ENCODE measurements around the gene NQO2. TPM values are rescaled to one million over a fixed set of nuclear protein-coding genes. Genes with fewer than 3 reads are reported as not detected.

NQO2 gene
- total and polyA plus RNA-seq, 2 donors (not counting 1 experiment from before 2014, with no cell fraction given), result 12.1 to 13.5 TPM

GRCh38 chr6:3068329-3069214 lies 68.9 kb downstream of the NQO2 start, which contains the start of gene RIPK1:
TSS of gene RIPK1 (plus strand) at chr6:3068494. CDS start at chr6:3076824, 8,330 bp downstream.
- Histone ChIP-seq H3K4me2 (ENCODE audit: extremely low read depth, insufficient read depth, low read length) (peak within 1 kb of the TSS; percentile 88), H3K9me3 (ENCODE audit: control insufficient read depth, insufficient read depth, low read depth, low read length) (no peaks in the 10 kb centered on the region), H2AFZ (ENCODE audit: low read length) (peak within 1 kb of the TSS; percentile 42), H3K36me3 (ENCODE audit: control insufficient read depth, insufficient read depth, low read length) (no peaks in the 10 kb centered on the region), H4K20me1 (ENCODE audit: control insufficient read depth, extremely low read depth, insufficient read depth, low read length) (no peaks in the 10 kb centered on the region), H3K4me3 (replicated peaks in 1 of 4; ENCODE audit: control extremely low read depth in 1 of 4, insufficient read depth in 1 of 4, low read depth in 3 of 4, low read length in 4 of 4) (peak within 1 kb of the TSS; percentile 68 to 93 (median 82)), H3K4me1 (ENCODE audit: control insufficient read depth, extremely low read depth, insufficient read depth, low read length) (peaks cover 2% of the 10 kb centered on the region), H3K27ac (ENCODE audit: insufficient read depth, low read length) (peak within 1 kb of the TSS; percentile 97), H3K9ac (ENCODE audit: insufficient read depth, low read length) (peak within 1 kb of the TSS; percentile 99), H3K27me3 (ENCODE audit: control insufficient read depth, insufficient read depth, low read length) (no peaks in the 10 kb centered on the region), H3K79me2 (ENCODE audit: control insufficient read depth, insufficient read depth, low read length) (peaks cover 47% of the 10 kb centered on the region)
- peak; percentile 86 to 90 for DNase-seq (ENCODE audit: low read depth in 2 of 2)
- TF ChIP-seq EZH2 (IDR thresholded peaks at IDR 0.05; ENCODE audit: low read length, missing control alignments), result no peak
- TF ChIP-seq CTCF (conservative IDR thresholded peaks at IDR 0.05 in 1 of 2, IDR thresholded peaks at IDR 0.05 in 1 of 2; ENCODE audit: low read depth in 1 of 2, low read length in 2 of 2), result peak; percentile 17 to 30

Other genes with a start within 250 kb of the NQO2 start
- 0.26 and 0.33 TPM in 2 replicates for gene MYLK4, start 249.0 kb upstream of the NQO2 start, total RNA-seq
- gene MYLK4, start 249.0 kb upstream of the NQO2 start, polyA plus RNA-seq, result 0.24 and 0.59 TPM in 2 replicates
- gene WRNIP1, start 234.5 kb upstream of the NQO2 start, total RNA-seq, result 33.1 and 40.8 TPM in 2 replicates
- 29.7 and 32.4 TPM in 2 replicates for gene WRNIP1, start 234.5 kb upstream of the NQO2 start, polyA plus RNA-seq
- gene SERPINB1, start 158.0 kb upstream of the NQO2 start, total RNA-seq, result 19.3 TPM in 2 replicates
- 35.2 and 39.5 TPM in 2 replicates for gene SERPINB1, start 158.0 kb upstream of the NQO2 start, polyA plus RNA-seq
- gene SERPINB9, start 96.6 kb upstream of the NQO2 start, total RNA-seq, result 2.6 and 4.3 TPM in 2 replicates
- 6.2 and 6.4 TPM in 2 replicates for gene SERPINB9, start 96.6 kb upstream of the NQO2 start, polyA plus RNA-seq
- 71.7 and 83.9 TPM in 2 replicates for gene SERPINB6, start 28.3 kb upstream of the NQO2 start, total RNA-seq
- 158 and 181 TPM in 2 replicates for gene SERPINB6, start 28.3 kb upstream of the NQO2 start, polyA plus RNA-seq
- 20.3 and 22.1 TPM in 2 replicates for gene RIPK1, start 68.6 kb downstream of the NQO2 start, total RNA-seq
- 24.9 and 29.3 TPM in 2 replicates for gene RIPK1, start 68.6 kb downstream of the NQO2 start, polyA plus RNA-seq
- gene BPHL, start 118.8 kb downstream of the NQO2 start, total RNA-seq, result 15.2 and 20.6 TPM in 2 replicates
- 15.5 and 16.6 TPM in 2 replicates for gene BPHL, start 118.8 kb downstream of the NQO2 start, polyA plus RNA-seq
- gene TUBB2A, start 157.7 kb downstream of the NQO2 start, total RNA-seq, result 40.8 and 54.3 TPM in 2 replicates
- gene TUBB2A, start 157.7 kb downstream of the NQO2 start, polyA plus RNA-seq, result 133 and 137 TPM in 2 replicates
- gene TUBB2B, start 227.8 kb downstream of the NQO2 start, total RNA-seq, result 3.8 and 5.1 TPM in 2 replicates
- gene TUBB2B, start 227.8 kb downstream of the NQO2 start, polyA plus RNA-seq, result 3.4 and 5.2 TPM in 2 replicates

Data from fibroblast of lung (primary cell).